GM19025 (cell line): ENCODE data around the gene ZFAND3.
"Not testable (repeated sequence)": the region's sequence is repeated elsewhere in the genome, so short reads cannot be mapped to it uniquely, and the experiment has no call there.

ENCODE experiments used
- ATAC-seq: cut with Tn5 transposase; IDR thresholded peaks from one replicate; pipeline ENCODE4 v1.9.1; 2021; ENCODE audit warnings: mild to moderate bottlenecking, low read depth, moderate library complexity; ENCODE audit not compliant: unreplicated experiment

Gene ZFAND3

GRCh38 chr6:37962481-37963080, 143.1 kb downstream of the ZFAND3 start:
- ATAC-seq, result not testable (repeated sequence)

GRCh38 chr6:37965964-37966676, 146.6 kb downstream of the ZFAND3 start:
- ATAC-seq, result peak; percentile 73

GRCh38 chr6:37966801-37967200, 147.3 kb downstream of the ZFAND3 start:
- ATAC-seq, result no peak

GRCh38 chr6:37967651-37968050, 148.1 kb downstream of the ZFAND3 start:
- no peak for ATAC-seq

- ATAC-seq, result no peak
These were observed 151.7 kb downstream of the ZFAND3 start for GRCh38 chr6:37971266-37971665.

GRCh38 chr6:37971711-37972390, 152.3 kb downstream of the ZFAND3 start:
- no peak for ATAC-seq

- no peak for ATAC-seq
These were observed 153.6 kb downstream of the ZFAND3 start for GRCh38 chr6:37972994-37973757.

- ATAC-seq, result no peak
These were observed 154.9 kb downstream of the ZFAND3 start for GRCh38 chr6:37974381-37974780.

- ATAC-seq, result no peak
These were observed 155.4 kb downstream of the ZFAND3 start for GRCh38 chr6:37974943-37975342.

- ATAC-seq, result no peak
These were observed 158.2 kb downstream of the ZFAND3 start for GRCh38 chr6:37977715-37978114.

- ATAC-seq, result no peak
These were observed 160.1 kb downstream of the ZFAND3 start for GRCh38 chr6:37979392-37980221.

- no peak for ATAC-seq
These were observed 160.7 kb downstream of the ZFAND3 start for GRCh38 chr6:37980222-37980595.

GRCh38 chr6:37981626-37982025, 162.1 kb downstream of the ZFAND3 start:
- ATAC-seq, result no peak

- no peak for ATAC-seq
These were observed 162.8 kb downstream of the ZFAND3 start for GRCh38 chr6:37982317-37982716.

- ATAC-seq, result no peak
These were observed 164.4 kb downstream of the ZFAND3 start for GRCh38 chr6:37983720-37984501.

GRCh38 chr6:37984578-37984977, 165.1 kb downstream of the ZFAND3 start:
- ATAC-seq, result no peak

GRCh38 chr6:37985355-37985754, 165.8 kb downstream of the ZFAND3 start:
- no peak for ATAC-seq

GRCh38 chr6:37987018-37987417, 167.5 kb downstream of the ZFAND3 start:
- ATAC-seq, result no peak

- ATAC-seq, result no peak
These were observed 168.0 kb downstream of the ZFAND3 start for GRCh38 chr6:37987559-37987958.
